HG02943 (cell line): ENCODE measurements around the gene GSAP.
"Not testable (repeated sequence)": the region's sequence is repeated elsewhere in the genome, so short reads cannot be mapped to it uniquely, and the experiment has no call there.

ENCODE experiments used
- ATAC-seq: cut with Tn5 transposase; IDR thresholded peaks from one replicate; pipeline ENCODE4 v1.9.1; 2021; ENCODE audit warnings: mild to moderate bottlenecking, low read depth, moderate library complexity; ENCODE audit not compliant: unreplicated experiment

The GSAP gene

DNA sequence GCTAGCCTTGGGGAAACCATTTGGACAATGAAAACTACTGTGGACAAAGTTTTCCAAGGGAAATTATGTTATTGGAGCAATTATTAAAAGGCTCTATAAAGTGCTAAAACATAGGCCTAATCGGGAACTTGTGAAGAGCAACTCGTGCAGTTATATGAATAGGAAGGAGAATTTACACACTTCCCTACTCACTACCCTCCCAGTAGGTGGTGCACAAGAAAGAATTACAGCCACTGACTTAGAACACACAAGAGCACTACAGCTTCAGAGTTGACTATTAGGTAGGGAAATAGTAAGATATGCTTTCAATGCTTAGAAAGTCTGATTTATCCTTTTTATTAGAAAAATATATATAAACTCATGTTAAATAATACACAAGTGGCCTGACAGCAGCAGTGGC is 47.2 kb downstream of the GSAP start:
- ATAC-seq, result no peak

DNA sequence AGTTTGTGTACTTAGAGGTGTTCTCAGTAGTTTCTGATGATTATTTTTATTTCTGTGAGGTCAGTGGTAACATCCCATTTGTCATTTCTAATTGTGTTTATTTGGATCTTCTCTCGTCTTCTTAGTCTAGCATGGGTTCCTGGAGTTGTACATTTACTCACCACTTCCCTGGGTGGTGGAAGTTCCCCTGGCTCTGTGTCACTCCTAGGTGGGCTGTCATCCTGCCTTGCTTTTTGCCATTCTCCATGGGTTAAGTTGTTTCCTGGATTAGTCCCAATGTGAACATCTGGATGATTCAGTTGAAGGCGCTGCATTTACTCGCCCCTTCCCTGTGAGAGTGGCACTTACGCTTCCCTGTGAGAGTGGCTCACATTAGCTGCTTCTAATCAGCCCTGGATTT is 48.2 kb downstream of the GSAP start:
- ATAC-seq, result no peak

DNA sequence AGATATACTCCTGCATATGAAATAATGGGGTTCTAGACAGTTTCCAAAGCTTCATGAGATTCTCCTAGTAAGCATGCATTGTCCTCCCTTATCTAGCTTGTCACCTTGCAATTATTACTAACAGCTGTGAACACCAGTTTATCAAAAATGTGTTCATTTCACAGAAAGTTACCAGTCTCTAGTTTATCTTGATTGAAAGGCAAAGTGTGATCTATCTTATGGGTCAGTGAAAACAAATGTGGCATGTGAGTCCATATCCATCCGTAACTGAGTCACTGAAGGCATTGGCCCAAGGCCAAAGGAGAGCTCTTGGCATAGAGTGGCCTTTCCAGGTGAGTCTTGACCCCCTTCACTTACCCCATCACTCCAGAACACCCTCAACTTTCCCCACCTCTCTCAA is 53.2 kb downstream of the GSAP start:
- no peak for ATAC-seq

DNA sequence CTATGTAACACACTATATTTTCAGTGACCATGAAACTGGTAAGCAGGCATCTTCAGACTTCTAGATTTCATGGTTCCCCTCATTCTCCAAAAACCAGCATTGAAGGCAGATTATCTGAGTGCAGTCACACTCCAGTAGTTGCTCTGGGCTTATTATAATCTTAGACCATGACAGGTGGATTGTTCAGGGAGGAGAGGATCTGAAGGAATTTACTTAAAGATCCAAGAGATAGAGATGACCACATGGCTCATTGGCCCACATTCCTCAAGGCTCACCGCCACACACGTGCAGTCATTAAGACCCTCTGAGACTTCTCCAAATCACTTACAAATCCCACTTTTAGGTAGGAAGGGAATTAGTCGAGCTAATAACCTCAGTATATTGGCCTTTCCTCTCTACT is 55.2 kb downstream of the GSAP start:
- no peak for ATAC-seq

DNA sequence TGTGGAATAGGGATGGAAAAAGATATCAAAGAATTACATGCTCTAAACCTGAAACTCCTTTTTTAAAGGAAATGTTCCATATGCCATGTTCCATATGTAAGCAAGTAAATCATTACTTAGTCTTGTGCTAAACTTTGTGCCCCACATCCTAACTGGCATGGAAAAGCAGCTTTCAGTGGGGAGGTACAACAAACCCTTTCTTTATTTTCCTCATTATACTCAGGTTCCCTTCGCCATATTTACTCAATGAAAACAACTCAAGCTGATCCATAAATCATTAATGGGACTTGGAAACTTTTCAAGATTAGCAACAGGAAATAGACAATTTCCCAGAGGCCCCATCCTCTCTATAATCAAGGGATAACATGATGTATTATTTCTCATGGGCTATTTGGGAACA is 56.0 kb downstream of the GSAP start:
- no peak for ATAC-seq

DNA sequence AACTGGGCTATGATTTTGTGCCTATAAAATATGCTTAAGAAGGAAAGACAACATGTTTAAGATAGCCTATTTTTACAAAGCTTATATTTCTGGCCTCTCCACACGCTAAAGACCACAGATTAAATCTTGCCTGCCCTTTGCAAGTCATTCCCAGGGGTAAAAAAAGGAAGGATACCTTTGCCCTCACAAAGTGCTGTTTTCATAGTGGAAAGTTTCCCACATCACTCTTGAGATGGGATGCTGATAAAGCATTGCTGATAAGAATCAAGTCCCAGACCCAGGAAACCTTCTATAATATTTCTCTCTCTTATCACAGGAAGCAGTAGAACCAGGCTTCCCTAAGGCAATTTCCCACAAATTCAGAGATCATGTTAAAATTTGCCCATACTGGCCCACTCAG is 56.5 kb downstream of the GSAP start:
- ATAC-seq, result no peak

DNA sequence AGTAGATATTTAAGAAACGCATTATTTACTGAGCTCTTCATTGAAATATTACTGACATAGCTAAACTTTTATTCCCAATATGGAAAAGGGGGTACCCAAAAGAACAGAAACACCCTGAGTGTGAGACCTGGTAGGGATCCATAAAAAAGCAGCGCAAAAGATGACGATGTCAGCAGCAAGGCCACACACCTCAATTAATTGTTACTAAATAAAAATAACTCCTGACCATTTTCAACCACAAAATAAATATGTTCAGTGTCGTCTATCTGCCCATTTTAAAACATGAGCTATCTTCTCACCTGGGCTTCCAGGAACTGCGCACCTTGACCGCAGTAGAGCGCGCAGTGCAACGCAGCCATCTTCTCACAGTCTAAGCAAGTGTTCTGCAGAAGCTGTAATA is 61.2 kb downstream of the GSAP start:
- no peak for ATAC-seq

DNA sequence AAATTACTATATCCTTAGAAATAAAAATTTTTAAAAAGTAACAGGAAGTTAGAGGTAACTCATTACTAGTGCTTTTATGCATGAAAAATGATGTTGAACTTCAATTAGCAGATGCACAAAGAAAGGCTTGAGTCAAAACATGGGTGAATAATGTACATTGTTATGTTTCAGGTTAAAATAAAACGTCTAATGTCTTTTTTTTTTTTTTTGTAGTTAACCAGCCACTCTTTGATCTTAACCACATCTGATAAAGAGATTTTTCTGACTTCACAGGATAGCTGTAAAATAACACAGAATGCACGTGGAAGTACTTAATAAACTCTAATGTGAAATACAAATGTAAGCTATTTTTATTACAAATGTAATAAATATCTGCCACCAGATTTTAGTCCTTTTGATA is 61.7 kb downstream of the GSAP start:
- no peak for ATAC-seq

DNA sequence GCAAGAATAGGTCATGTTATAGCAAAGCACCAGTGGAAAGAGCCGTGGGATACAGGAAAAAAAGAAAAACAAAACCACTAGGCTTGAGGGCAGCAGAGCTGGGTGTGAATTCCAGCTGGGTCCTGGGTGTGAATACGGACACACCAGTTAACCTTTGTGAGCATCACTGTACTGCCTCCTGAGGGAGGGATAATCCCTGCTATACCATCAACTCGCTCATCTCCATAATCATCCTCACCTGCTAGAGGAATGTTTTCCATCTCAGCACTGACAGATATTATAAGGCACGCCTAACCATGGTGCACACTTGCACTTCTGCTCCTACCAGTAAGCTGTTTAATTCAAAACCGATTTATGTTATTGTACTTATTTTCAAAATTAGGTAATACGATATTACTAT is 62.2 kb downstream of the GSAP start:
- no peak for ATAC-seq

DNA sequence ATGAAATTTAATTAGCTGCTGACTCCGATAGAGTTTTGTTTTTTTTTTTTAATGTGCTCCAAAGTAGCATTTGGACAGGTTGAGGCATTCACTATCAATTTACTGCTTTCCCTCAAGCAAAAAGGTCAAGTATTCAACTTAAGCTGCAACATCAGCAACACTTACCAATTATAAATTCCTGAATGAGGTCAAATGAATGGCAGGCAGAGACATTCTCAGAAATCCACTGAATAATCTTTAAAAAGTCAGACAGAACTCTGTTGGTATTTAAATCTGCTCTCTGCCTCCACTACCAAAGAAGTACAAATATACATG is 62.8 kb downstream of the GSAP start:
- ATAC-seq, result no peak

DNA sequence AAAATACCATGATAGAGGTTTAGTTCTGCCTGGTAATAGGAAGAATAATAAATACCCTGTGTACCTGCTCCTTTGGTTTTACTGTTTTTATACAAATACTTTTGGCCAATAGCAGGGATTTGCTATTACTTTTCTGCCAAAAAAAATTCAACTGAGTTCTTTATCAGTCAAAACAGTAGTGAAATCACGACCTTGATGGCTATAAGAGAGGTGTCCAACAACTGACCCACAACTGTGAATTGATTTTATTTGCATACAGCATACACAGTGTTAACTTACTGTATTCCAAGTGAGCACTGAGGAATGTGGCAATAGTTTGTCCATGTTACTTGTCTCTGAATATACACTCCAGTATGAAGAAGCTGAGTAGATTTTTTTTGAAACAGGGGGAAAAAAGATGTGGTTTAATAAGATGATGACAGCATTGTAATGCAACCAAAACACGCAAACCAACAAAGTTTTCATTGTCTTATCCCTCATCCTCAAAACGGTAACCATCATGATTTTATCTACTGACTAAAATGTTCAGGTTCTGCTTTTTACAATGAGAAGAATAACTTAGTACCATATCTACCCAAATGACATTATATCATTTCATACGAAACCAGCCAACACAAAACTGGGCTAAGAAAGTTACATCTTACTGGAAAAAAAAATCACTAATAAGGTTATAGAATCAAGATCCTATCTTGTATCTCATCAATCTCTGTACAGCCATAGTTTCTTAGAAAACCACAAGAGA is 63.3 kb downstream of the GSAP start:
- ATAC-seq, result no peak

DNA sequence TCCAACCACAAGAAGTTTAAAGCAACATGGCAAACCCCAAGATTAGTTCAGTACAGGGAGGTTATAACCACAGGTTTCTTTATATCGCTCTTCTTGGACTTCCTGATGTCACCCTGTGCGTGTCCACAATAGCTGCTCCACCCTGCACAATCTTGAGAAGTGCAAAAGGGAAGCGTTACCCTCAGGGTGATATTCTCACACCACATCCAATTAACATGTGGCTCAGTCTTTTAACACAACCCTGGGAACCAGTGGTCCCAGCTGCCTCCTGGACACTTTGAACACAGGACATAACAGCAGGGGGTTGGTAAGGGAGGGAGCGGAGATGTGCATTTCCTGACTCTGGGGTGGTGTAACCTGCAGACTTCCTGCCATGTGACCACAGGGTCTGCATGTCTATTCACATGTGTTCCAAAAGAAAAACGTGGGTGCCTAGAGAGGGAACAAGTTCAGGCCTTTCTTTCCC is 64.6 kb downstream of the GSAP start:
- peak; percentile 94 for ATAC-seq

DNA sequence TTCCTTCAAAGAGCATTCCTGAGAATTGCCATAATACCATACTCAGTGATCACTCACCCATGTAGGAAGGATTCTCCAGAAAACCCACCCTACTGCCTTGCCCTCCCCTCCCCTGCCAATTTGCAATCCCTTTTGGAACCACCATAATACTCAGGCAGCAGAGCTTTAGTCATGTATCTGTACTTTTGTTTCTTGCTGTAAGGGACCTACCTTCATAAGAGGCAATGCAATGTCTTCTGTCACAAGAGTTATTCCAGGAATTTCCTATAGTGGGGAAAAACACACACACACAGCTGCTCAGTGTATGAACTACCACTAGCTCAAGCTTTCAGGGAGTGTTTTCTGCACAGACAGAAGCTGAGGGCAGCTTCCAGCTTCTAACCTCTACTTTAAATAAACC is 67.0 kb downstream of the GSAP start:
- no peak for ATAC-seq

DNA sequence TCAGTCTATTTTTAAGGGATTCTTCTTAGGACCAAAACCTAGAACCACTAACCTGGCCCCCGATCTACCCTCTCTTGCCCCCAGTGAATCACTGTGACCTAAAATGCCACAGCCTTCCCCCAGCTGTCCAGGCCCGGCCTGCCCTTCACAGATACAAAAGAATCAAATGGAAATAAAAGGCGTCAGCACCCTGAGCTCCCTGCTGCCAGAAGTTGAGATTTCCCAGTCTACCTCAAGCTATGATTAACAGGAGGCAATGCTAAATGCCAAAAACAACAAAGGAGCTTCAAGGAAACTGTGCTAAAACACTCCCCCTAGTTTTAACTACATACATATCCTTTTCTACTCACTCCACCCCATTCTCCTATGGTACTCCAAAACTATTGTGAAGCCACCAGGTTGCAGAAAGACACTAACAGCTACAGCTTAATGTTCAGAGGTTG is 67.8 kb downstream of the GSAP start:
- ATAC-seq, result no peak

DNA sequence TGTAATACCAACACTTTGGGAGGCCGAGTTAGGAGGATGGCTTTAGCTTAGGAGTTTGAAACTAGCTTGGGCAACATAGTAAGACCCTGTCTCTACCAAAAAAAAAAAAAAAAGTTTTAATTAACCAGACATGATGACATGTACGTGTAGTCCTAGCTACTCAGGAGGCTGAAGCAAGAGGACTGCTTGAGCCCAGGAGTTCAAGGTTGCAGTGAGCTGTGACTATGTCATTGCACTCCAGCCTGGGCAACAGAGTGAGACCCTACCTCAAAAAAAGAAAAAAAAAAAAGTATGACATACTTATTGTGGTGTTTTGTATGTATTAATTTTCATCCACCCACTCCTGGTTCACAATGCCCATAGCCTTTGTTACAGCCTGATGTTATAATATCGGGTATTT is 69.7 kb downstream of the GSAP start:
- ATAC-seq, result no peak

DNA sequence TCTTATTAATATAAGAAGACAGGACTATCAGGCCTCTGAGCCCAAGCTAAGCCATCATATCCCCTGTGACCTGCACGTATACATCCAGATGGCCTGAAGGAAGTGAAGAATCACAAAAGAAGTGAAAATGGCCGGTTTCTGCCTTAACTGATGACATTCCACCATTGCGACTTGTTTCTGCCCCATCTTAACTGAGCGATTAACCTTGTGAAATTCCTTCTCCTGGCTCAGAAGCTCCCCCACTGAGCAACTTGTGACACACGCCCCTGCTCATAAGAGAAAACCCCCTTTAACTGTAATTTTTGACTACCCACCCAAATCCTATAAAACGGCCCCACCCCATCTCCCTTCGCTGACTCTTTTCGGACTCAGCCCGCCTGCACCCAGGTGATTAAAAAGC is 70.7 kb downstream of the GSAP start:
- ATAC-seq, result not testable (repeated sequence)

DNA sequence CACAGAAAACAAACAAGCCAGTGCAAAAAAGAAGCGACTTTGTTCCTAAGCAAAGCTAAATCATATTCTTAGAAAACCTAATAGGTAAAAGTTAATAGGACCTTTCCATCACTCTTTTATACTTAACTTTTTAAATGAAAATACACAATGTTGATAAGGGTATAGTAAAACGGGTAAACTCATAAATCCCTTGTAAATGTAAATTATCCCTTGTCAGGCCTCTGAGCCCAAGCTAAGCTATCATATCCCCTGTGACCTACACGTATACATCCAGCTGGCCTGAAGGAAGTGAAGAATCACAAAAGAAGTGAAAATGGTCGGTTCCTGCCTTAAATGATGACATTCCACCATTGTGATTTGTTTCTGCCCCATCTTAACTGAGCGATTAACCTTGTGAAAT is 76.4 kb downstream of the GSAP start:
- ATAC-seq, result no peak

DNA sequence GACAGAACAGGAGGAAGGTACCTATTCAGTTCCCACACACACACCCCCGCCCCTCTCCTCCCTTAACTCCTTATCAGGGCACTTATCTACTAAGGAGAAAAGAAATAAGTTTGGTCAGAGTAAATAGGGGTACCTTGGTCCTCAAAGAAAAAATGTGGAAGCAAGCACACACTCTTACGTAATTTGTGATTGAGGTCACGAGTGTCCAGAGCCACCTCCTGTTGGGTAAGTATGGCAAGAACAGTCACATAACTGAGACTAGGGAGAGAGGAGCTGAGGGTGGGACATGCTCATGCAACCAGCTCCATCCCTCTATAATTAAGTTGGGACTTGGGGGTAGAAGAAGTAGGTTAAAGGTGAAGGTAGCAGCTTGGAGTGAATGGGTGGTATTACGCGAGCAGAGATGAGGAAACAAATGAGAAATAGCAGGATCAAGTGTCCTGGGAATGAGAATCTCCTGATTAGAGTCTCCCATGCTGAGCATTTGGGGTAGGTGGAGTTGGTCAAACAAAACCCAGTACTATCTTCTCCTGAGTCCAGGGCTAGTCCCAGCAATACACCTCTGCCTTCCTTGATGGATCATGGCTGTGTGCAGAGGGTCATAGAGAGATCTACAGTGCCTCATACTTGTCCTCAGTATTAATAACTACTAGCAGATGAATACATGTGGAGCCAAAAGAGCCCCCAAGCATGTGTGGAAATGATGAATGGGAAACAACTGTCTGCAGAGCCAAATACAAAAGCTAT is 77.1 kb downstream of the GSAP start:
- no peak for ATAC-seq

DNA sequence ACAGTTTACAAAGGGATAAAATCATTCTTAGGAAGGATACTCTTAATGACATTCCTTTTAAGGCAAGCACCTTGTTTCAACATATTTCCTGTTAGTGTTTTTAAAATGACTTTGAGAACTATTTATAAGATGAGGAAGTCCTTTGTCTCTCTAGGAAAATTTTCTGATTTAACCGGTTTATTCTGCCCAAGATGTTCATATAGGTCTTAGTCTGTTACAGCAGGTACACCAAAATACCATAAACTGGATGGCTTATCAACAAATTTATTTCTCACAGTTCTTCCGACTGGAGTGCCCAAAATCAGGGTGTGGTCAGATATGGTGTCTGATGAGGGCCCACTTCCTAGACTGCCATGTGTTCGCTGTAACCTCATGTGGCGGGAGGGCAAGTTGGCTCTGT is 77.9 kb downstream of the GSAP start:
- no peak for ATAC-seq

DNA sequence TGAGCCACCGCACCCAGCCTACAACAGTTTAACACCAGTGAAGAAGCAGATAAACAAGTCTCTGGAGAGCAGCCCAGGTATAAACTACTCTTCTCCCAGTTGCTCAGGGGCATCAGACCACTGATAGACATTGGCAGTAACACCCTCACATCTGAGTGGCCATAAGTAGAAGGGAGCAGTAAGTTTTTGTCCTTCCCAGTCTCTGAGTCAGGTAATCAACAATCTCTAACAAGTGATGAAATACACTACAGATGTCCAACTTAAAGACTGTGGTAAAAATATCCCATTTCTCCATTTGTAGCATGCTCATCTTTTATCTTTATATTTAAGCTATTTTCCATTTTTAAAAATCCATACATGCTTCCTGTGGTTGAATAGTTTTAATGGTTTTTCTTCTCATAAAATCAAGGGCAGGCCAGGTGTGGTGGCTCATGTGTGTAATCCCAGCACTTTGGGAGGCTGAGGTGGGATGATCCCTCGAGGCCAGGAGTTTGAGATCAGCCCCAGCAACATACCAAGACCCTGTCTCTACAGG is 78.6 kb downstream of the GSAP start:
- ATAC-seq, result no peak

DNA sequence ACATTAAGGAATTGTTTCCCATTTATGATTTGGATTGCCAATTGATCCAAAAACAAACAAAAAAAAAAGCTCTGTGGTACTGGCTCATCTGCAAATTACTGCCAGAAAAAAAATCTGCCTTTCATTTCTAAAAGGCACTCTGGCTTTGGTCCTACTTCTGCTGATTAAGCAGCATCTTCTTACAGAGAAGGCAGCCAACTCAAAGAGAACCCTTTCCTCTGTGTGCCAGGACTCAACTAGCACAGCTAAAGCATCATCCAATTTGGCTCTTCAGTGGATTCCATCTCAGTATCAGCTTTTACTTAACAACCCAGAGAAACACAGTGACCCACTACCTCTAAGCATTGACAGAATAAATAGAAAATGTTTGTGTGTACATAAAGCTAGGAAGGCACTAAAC is 80.6 kb downstream of the GSAP start:
- no peak for ATAC-seq

DNA sequence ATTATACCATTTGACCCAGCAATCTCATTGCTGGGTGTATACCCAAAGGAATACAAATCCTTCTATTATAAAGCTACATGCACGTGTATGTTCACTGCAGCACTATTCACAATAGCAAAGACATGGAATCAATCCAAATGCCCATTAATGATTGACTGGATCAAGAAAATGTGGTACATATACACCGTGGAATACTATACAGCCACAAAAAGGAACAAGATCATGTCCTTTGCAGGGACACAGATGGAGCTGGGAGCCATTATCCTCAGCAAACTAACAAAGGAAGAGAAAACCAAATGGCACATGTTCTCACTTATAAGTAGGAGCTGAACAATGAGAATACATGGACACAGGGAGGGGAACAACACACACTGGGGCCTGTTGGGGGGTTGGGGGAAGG is 82.1 kb downstream of the GSAP start:
- ATAC-seq, result not testable (repeated sequence)
